HG03521 (cell line): ENCODE results near the gene SYNGAP1.
A peak's percentile ranks its signal among the peaks of the same experiment; 100 is the strongest.

Experiments used
- ATAC-seq: cut with Tn5 transposase; IDR thresholded peaks from one replicate; pipeline ENCODE4 v1.9.1; 2021; ENCODE audit warnings: mild to moderate bottlenecking, moderate library complexity; ENCODE audit not compliant: unreplicated experiment

The SYNGAP1 gene

DNA sequence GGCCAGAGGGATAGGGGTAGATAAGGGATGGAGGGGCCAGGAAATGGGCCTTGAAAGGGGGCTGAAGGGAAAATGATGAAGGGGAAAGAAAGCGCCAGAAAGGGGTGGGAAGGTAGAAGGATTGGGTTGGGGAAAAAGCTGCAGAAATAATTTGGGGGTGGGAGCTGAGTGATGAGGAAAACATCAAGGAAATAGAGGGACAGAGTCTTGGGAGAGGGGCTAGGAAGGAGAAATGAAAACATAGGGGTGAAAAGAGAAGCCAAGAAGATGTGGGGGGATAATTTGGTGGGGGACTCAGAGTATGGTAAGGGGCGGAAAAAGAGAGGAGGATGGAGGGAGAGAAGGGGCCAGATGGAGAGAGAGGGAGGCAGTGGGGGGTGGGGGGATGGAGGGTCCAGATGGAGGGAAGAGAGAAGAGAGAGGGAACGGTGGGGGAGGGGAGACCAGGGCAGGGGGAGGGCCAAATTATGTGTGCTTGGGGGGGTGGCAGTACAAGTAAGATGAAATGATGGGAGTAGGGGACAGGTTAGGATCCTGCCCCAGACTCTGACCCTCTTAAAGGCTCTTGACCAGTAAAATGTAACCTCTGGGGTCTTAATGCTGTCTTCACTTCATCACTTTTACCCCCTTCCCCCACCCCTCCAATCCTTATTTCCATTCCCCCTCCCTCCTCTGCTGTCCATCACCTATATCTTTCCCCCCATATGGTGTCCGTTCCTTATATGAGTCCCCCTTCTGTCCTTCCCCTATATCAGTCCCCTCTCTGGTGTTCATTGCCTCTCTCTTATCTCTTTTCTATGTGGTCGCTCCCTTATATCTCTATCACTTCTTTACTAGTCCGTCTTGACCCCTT is 852 bp downstream of the SYNGAP1 start:
- no peak for ATAC-seq

DNA sequence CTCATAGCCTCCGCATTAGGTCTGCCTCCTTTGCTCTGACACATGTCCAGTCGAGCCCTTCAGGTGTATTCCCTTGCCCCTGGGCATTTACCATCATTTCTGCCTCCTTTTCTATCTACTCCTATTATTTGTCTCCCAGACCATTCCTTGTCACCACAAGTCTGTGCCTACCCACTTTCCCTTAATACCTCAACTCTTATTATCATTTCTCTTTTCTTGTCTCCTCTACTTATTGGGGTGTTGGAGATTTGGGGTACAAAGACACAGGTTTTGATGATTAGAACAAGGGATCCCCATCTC is 1.4 kb downstream of the SYNGAP1 start:
- ATAC-seq, result no peak

DNA sequence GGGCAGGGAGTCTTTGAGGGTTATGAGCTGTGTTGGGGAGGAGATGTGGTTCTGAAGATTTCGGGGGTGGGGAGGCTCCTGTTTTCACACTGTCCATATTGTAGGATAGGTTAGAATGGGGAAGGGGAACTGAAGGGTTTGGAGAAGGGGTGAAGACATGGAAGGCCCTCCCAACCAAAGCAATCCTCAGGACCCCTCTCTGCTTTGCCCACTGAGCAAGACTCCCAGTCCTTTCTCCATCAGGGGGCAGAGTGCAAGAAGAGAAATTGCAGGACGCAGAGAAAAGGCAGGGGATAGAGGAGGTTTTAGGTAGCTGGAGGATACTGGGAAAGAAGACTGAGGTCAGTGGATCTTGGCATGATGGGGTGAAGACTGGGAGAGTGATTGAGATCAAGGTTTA is 3.9 kb downstream of the SYNGAP1 start:
- ATAC-seq, result no peak

DNA sequence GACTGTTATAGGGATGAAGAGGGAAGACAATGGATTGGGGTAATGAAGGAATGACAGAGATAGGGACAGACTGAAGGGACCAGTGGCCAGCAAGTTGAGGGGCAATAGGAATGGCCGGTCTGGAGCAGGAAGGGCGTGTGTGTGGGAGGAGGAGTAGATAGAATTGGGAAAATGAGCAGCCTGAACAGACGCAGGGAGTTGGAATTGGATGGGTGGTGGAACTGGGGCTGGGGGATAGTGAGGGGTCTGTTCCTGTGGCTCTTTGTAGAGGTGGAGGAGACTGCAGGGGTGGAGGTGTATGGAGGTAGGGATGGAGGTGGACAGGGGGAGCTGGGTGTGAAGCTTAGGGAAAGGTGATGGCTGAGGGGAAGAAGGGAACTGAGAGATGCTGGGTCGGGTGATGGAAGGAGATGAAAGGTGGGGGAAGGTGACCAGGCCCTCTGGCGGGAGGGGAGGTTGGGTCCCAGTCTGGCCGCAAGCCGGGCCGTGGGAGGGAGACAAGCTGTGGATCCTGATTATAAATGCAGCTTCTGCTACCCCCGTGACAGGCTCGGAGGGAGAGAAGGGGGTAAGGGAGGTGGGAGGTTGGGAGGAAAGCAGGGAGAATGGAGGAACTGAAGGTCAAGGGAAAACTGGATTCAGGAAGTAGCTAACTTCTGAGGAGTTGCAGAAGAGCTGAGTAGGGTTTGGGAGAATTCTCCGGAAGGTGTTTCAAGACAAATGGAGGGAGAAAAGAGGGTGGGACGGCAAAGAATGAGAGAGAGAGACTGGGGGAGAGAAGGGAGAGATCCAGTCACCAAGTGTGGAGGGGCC is 5.2 kb downstream of the SYNGAP1 start:
- no peak for ATAC-seq

DNA sequence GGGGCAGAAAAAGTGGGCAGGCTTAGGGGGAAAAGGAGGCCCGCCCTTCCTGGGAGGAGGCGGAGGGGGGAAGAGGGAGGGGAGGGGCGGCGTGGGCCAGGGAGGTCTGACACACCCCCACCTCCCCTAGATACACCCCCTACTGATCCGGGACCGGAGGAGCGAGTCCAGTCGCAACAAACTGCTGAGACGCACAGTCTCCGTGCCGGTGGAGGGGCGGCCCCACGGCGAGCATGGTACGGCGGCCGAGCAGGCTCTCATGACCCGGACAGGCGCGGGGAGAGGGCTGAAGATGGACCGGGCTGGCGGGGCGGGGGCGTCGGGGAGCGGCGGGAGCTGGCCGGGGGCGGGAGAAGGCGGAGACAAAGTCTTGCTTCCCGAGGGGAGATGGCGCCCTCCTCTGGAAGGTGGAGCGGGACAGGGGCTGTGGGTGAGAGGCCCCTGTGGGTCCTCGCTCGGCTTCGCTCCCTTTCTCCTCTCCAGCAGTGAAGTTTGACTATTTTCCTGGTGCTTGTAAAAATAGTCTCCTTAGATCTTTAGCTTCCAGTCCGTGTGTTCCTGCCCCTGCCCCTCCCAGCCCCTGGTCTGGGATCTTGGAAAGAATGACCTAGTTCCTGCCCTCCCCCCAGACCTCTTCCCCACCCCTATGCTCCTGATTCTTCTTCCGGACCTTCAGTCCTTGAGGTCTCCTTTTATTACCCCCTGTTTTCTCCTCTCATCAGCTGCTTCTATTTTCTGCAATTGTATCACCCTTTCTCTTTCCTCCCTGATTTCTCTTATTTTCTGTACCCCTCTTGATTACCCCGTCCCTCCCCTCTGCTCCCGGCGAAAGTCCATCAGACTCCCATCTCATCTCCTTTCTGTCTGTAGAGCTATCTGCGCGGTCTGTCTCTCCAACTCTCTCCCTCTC is 6.1 kb downstream of the SYNGAP1 start:
- ATAC-seq, result peak; percentile 37

DNA sequence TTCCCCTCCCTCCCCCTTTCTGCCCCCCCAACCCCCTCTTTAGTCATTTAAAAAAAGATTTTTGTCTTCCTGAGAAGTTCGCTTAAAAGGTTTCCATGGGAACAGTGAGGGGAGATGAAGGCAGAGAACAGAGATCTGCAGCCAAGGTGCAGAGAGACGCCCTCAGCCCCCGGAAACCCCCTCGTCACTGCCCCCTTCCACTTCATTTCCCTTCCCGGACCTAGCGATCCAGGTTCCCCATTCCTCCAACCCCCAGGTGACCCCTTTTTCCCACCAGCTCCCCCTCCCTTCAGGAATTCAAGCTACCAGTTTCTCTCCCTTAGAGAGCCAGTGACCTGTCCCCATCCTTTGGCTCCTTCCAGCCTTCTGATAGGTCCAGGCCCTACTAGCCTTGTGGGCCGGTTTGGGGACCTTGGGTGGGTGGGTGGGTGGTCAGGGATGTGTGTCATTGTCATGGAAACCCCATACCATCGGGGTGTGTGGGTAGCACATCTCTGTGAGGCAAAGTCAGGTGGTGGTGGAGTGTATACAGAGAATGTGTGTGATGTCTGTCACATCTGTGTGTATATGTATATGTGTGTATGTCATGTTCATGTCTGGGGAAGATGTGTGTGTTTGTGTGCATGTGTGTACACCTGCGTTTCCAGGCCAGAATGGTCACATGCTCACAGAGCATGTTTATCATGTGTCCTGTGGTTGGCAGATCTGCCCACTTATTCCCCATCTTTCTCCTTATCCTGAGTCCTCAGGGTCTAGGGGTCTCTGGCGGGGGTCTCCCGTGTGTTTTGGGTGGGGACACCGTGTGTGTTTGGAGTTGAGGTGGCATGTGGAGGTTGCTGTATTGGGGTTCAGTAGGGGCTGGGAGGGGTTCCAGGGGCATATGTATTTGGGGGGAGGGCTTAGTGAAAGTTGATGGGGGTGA is 7.0 kb downstream of the SYNGAP1 start:
- no peak for ATAC-seq

DNA sequence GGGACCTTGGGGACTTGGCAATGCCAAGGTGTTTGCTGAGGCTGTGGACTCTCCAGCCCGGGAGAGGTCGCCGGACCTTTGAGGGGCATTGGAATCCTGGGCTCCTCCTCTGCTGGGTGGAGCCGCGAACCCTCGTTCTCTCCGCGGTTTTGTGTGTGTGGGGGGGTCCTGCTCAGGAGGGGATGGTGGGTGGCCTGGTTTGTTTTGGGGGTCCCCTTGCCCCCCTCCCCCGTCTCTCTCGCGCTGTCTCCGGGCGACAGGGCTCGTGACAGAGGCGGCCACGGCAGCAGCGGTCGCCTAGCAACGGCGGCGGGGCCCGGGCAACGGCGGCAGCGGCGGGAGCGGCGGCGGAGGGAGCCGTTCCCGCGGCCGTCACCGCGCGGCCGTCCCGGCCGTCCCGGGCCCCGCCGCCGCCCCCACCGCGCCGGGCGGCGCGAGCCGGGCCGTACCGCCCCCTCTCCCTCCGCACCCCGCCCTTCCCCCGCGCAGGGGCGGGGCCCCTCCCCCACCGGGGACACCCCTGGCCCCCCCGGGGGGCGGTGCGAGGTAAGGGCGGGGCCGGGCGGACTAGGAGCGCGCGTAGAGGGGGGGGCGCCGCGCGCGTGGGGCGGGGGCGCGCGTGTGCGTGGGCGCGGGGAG is 7.8 kb downstream of the SYNGAP1 start:
- no peak for ATAC-seq

DNA sequence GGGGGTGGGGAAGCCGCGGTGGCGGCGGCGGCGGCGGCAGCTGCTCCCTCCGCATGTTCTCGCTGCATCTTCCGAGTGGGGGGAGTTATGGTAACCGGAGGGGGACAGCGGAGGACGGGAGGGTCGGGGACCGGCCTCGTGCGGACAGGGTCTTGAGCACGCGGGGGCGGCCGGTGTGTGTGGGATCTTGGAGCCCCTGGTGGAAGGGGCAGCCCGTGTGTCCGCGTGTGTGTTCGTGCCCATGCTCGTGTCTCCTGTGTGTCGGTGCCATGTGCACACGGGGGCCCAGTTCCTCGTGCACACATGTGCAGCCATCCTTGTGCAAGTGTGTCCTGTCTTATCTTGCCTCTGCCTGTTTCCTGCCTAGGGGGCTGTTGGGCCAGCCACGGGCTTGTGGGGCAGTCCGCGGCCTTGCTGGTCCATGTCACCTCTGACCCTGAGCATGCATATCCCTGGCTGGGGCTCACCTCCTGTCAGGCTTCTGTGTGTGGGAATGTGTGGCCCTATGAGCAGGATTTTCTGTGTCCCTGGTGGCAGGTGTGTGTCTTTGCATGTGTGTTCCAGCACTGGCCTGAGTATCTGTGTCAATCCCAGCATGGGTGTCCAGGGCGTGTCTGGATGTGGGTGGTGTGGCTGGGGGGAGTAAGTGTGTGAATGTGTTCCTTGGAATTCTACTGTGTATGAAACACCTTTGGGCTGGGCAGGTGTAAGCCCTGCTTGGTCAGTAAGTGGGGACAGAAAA is 8.5 kb downstream of the SYNGAP1 start:
- ATAC-seq, result no peak

DNA sequence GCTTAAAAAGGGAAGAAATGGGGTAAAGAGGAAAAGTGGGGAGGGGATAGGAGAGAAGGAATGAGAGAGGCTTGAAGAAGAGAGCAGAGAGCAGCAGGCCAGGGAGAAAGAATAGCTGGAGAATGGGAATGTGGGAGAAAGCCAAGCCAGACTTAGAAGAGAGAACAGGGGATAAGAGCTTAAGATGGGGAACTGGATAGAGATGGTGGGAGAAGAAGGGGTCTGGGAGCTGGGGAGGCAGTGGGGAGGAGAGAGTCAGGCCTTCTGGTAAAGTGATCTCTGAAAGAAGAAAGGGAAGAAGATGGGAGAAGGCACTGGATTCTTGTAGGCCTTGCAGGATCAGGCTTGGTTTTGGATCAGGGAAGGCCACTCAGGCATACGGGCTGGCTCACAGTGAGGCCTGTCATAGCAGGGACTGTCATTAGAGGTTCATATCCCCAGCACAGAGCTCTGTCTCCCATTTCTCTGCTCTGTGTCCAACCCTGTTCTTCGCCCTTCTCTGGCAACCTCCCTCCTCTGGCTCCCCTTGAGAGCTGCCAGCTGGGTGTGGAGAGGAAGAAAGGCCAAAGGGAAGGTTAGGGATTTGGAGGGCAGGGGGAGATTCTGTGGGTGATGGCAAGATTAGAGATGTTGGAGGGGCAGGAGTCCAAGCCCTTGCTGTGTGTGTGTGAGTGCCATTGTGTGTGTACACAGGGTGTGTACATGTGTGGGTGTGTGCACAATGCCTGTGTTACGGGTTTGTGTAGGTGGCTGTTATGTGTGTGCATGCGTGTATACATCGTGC is 9.3 kb downstream of the SYNGAP1 start:
- no peak for ATAC-seq

DNA sequence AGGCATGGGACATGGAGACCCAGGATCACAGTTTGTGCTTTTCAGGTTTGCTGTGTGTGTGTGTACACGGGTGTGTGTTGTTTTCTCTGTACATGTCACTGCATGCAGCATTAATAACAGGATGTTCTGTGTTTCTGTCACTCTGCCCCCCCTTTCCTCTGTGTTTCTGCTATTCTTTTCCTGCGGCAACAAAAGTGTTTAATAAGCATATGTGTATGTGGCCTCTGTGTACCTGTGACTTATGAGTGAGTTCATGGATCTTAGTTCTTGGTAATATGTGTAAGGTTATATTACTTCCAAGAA is 9.8 kb downstream of the SYNGAP1 start:
- ATAC-seq, result no peak

DNA sequence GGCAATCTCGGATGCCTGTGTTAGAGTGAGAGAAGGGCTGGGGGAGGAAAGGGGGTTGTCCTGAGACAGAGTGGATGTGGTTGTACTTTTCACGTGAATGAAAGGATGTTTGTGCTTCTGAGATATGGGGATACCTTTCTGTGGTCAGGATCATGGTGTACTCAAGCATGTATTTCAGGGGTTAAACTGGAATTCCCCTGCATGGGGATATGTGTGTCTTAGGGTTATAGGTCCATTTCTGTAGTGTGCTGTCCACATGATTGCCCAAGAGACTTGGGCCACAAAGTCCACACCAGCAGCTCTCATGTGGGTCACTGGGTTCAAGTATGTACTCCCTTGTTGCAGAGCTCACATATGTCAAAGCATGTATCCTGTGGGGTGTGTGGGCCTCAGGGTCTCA is 10.5 kb downstream of the SYNGAP1 start:
- ATAC-seq, result no peak

DNA sequence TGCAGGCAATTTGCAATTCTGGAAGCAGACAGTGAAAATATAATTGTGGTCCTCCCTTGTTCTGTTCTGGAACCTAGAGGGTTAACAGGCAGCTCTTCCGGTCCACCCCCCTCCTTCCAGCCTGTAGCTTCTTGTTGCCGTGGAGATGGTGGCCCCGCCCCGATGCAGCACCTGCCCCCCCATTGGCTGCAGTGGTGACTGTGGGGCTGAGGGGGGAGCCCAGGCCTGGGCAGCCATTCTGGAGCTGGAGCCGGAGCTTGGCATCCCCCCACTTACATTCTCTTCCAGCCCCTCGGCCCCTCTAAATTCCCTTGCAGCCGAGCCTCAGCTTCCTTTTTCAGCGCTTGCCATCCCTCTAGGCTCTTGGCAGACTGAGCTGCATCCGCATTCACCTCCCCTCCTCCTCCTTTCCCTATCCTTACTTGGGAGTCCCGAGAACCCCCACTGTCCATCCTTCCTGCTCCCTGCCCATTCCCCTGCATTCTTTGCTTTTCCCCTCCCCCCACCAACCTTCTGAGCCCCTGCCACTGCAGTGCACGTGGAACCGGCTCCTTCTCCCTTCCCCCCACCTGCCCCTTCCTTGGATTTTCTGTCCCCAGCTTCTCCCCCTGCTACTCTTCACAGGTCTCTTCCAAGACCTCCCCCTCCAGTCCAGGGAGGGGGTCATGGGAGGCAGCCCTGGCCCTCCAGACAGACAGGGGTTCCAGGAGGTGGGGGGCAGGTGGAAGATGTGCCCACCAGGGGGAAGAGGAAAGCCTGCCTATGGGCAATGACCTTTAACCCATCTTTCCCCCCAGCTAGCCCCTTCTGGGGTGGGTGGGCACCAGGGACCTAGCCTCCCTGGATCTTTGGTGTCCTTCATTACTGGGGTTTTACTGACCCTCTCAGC is 11.4 kb downstream of the SYNGAP1 start:
- no peak for ATAC-seq

DNA sequence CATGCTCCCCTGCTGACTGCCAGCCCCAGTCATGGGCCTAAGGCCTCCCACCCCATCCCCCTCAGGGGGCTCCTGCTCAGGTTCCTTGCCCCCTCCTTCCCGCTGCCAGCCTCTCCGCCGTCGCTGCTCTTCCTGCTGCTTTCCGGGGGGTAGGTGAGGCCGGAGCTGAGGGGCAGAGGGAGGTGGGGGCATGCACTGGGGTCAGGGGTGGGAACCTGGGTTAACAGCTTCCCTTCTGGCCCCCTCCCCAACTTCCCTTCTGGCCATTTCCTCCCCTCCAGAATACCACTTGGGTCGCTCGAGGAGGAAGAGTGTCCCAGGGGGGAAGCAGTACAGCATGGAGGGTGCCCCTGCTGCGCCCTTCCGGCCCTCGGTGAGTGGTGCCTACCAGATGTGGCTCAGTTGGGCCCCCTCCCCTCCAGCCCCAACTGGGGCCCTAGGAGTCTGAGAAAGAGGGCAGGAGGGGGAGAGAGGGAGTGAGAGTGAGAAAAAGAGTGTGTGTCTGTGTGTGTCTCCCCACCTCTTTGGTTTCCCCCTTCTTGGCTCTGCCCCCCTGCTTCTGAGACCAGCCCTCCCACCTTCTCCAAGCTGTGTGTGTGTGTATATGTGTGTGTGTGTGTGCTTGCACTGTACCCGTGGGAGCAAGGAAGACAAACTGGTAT is 12.1 kb downstream of the SYNGAP1 start:
- ATAC-seq, result no peak

DNA sequence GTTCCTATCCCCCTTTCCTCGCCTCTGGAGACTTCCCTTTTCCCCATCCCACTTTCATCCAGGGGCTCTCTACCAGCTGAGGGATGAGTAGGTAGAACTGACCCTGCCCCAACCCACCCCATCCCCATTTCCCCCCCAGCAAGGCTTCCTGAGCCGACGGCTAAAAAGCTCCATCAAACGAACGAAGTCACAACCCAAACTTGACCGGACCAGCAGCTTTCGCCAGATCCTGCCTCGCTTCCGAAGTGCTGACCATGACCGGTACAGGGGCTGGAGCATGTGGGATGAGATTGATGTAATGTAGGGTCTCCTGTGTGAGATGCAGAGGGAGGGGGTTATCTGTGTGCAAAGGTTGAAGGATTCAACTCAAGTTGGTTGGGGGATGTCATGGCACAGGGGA is 12.7 kb downstream of the SYNGAP1 start:
- no peak for ATAC-seq

DNA sequence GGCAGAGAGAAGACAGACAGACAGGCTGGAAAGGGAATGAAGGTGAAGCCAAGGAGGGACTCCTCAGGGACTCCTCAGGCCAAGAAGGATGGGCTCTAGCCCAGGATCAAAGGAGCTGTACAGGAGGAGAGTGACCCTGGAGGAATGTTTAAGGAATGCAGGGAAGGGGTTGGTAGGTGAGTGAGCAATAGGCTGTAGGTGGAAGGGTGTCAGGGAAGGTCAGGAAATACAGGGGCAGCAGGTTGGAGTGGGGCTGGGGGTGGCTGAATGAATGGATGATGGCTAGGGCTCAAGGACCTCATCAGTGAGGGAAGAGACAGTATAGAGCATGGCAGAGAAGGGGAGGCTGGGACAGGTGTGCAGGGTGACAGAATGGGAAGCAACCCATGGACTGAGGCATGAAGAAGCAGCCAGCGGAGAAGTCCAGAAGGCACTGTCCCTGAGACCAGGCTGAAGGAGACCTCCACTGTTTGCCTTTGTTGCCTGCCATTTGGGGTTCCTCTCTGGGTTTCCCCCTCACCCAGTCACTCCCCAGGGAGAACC is 13.2 kb downstream of the SYNGAP1 start:
- ATAC-seq, result no peak

DNA sequence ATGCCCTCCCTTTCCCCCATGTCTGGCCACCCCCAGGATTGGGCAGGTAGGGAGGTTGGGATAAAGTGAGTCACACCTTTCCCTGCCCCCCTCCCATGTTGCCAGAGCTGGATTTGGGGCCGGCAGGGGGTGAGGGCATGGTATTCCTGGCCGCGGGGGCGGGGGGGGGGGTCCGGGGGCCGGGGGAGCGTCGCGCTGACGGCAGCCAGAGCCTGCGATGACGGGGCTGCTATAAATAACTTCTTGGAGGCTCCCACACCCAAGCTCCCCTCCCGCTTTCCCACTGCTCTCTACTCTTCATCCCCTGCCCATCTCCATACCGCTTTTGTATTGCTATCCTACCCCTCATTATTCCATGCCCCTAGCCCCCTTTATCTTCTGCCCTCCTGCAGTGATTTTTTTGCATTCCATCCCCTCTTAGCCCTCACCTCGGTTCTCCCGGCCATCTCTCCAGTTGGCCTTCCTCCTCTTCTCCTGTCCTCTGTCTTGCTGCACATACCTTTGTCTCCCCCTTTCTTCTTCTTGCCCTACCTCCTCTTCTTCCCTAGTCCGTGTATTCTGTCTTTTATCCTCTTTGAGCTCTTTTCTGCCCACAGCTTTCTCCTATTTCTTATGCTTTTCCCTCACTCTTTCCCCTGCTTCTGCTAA is 13.8 kb downstream of the SYNGAP1 start:
- ATAC-seq, result no peak
